ENCODE results near the gene CLEC19A. TPM values are rescaled to one million over a fixed set of nuclear protein-coding genes. Genes with fewer than 3 reads are reported as not detected.

The CLEC19A gene
- total RNA-seq, 2 experiments from 2014 or later = not detected

DNA sequence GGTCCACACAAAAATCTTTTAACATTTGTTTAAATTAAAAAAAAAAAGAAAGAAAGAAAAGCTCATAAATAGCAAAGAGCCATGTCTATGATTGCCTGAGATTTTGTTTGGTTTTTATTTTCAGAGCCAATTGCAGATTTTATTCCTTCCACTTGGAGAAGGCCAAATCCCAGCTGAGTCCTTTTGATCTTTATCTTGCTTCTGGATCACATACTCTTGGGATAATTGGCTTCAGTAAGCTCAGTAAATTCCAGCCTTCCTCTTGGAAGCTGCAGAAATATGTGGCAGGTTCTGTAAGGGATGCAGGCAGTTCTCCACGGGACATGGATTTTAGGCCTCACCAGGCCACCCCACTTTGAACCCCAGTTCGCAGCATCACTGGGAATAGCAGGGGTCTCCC is 68.8 kb downstream of the CLEC19A start:
- Mint-ChIP-seq H3K27ac (no peak overlapping the region), H3K4me1 (peaks cover 3% of the 10 kb centered on the region), H3K27me3 (peaks cover 3% of the 10 kb centered on the region), H3K4me3 (no peak overlapping the region), H3K36me3 (no peaks in the 10 kb centered on the region), H3K9me3 (ENCODE audit: low read depth) (no peaks in the 10 kb centered on the region)
- CTCF ChIA-PET = no interaction called here
- ATAC-seq (no peak), DNase-seq (no peak)

- no peak for DNase-seq
- CTCF ChIA-PET = no interaction called here
- Mint-ChIP-seq H3K27ac (no peak overlapping the region), H3K36me3 (no peaks in the 10 kb centered on the region), H3K4me1 (peaks cover 3% of the 10 kb centered on the region), H3K4me3 (no peak overlapping the region), H3K27me3 (no peaks in the 10 kb centered on the region), H3K9me3 (ENCODE audit: low read depth) (no peaks in the 10 kb centered on the region)
- peak; percentile 23 for ATAC-seq
These were observed 70.8 kb downstream of the CLEC19A start for GRCh38 chr16:19356024-19356952.

DNA sequence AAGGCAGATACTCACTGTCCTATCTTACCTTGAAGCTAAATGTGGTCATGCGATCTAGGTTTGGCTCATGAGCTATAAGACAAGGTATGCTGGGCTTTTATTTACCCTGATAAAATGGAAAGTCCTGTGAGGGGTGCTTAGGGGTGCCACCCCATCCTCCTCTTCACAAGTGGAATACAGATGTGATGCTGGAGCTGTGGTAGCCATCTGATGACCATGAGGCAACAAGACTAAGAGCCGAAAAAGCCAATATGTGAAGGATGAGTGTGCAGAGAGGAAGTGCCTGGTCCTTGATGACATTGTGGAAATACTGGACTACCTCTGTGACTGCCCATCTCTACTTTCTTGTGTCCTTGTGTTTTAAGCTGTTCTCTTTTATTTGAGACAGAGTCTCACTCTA is 74.0 kb downstream of the CLEC19A start:
- ATAC-seq = no peak
- Mint-ChIP-seq H3K9me3 (ENCODE audit: low read depth) (no peaks in the 10 kb centered on the region), H3K27me3 (no peaks in the 10 kb centered on the region), H3K36me3 (no peaks in the 10 kb centered on the region), H3K27ac (no peak overlapping the region), H3K4me3 (no peak overlapping the region), H3K4me1 (peaks cover 3% of the 10 kb centered on the region)
- no peak for DNase-seq
- CTCF ChIA-PET = no interaction called here

Other genes with a start within 250 kb of the CLEC19A start
- 10 to 100 TPM; 12.5 to 14.1 TPM for gene COQ7, start 218.1 kb upstream of the CLEC19A start, total RNA-seq
- 10 to 100 TPM in 1 of 2 experiments, 1 to 10 TPM in 1; 7.1 to 16.7 TPM for gene ITPRIPL2, start 171.8 kb upstream of the CLEC19A start, total RNA-seq
- gene SYT17, start 117.5 kb upstream of the CLEC19A start, total RNA-seq = not detected
- under 1 TPM in 1 of 2 experiments, not detected in 1; 0.09 TPM for gene TMC5, start 132.2 kb downstream of the CLEC19A start, total RNA-seq
- 10 to 100 TPM; 21.3 to 31.8 TPM for gene GDE1, start 236.4 kb downstream of the CLEC19A start, total RNA-seq
- 10 to 100 TPM; 45.0 to 45.3 TPM for gene CCP110, start 238.2 kb downstream of the CLEC19A start, total RNA-seq